SH-SY5Y (cell line): Measurements from ENCODE around the gene CRYGC.

ENCODE experiments used
- GATA2 ChIP-seq: IDR thresholded peaks from 2 replicates; pipeline ENCODE4 v1.6.1; 2011; ENCODE audit warnings: mild to moderate bottlenecking, low read depth, low read length
- GATA3 ChIP-seq: IDR thresholded peaks from 2 replicates; pipeline ENCODE4 v1.6.1; 2011; ENCODE audit warnings: low read depth, mild to moderate bottlenecking, low read length, moderate library complexity

- TF ChIP-seq GATA3, result no peak
- TF ChIP-seq GATA2, result no peak
Measured at GRCh38 chr2:208083807-208084206, 45.8 kb downstream of the CRYGC start.
